Astrocyte (in vitro differentiated cells and primary cell): ENCODE results near the gene ASPHD2.

ENCODE experiments used
- EZH2 ChIP-seq: IDR thresholded peaks from 2 replicates; pipeline ENCODE4 v1.6.1; 2012; ENCODE audit warnings: mild to moderate bottlenecking, low read length, inconsistent platforms; ENCODE audit not compliant: insufficient read depth
- TF ChIP-seq, protein P1 (sequence below): IDR thresholded peaks from 2 replicates; pipeline ENCODE4 v1.5.1; 2011; ENCODE audit warnings: low read depth, mild to moderate bottlenecking, inconsistent platforms, low read length, moderate library complexity; ENCODE audit not compliant: insufficient read depth

- TF ChIP-seq, protein P1, sequence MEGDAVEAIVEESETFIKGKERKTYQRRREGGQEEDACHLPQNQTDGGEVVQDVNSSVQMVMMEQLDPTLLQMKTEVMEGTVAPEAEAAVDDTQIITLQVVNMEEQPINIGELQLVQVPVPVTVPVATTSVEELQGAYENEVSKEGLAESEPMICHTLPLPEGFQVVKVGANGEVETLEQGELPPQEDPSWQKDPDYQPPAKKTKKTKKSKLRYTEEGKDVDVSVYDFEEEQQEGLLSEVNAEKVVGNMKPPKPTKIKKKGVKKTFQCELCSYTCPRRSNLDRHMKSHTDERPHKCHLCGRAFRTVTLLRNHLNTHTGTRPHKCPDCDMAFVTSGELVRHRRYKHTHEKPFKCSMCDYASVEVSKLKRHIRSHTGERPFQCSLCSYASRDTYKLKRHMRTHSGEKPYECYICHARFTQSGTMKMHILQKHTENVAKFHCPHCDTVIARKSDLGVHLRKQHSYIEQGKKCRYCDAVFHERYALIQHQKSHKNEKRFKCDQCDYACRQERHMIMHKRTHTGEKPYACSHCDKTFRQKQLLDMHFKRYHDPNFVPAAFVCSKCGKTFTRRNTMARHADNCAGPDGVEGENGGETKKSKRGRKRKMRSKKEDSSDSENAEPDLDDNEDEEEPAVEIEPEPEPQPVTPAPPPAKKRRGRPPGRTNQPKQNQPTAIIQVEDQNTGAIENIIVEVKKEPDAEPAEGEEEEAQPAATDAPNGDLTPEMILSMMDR: no peak
- TF ChIP-seq EZH2: no peak
Observed at GRCh38 chr22:26435327-26436093, 6.5 kb downstream of the ASPHD2 start.
